Measurements from ENCODE around the gene ADAMTS13.
"Not testable (repeated sequence)": the region's sequence is repeated elsewhere in the genome, so short reads cannot be mapped to it uniquely, and the experiment has no call there.

The ADAMTS13 gene

GRCh38 chr9:133421615-133422542, at the start of gene ADAMTS13:
ADAMTS13 (plus strand) TSS chr9:133422367; CDS start chr9:133422444, 77 bp downstream.
- no peak for DNase-seq

DNA sequence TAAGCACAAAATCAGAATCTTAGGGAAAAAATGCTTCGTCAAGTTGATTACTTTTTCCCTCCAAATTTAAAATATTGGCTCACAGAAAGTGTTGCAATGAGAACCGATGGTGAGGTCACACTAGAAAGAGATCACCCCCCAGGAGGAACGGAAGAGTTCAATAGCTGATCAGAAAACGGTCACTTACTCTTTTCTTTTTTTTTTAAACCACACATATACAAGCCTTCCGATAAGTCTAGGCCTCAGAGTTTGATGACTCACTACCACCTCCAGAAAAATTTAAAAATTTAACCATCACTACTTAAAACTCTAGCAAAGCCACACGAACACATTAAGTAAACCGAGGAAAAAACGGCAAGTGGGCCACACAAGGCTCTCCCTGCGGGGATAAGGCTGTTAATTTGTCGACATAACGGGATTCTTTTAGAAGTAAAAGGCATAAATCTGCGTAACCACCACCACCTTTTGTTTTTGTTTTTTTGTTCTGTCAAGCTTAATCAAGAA, 47.5 kb upstream of the ADAMTS13 start:
- no peak for DNase-seq

- peak; percentile 49 for DNase-seq
Measured at GRCh38 chr9:133375116-133375723, 46.9 kb upstream of the ADAMTS13 start.

DNA sequence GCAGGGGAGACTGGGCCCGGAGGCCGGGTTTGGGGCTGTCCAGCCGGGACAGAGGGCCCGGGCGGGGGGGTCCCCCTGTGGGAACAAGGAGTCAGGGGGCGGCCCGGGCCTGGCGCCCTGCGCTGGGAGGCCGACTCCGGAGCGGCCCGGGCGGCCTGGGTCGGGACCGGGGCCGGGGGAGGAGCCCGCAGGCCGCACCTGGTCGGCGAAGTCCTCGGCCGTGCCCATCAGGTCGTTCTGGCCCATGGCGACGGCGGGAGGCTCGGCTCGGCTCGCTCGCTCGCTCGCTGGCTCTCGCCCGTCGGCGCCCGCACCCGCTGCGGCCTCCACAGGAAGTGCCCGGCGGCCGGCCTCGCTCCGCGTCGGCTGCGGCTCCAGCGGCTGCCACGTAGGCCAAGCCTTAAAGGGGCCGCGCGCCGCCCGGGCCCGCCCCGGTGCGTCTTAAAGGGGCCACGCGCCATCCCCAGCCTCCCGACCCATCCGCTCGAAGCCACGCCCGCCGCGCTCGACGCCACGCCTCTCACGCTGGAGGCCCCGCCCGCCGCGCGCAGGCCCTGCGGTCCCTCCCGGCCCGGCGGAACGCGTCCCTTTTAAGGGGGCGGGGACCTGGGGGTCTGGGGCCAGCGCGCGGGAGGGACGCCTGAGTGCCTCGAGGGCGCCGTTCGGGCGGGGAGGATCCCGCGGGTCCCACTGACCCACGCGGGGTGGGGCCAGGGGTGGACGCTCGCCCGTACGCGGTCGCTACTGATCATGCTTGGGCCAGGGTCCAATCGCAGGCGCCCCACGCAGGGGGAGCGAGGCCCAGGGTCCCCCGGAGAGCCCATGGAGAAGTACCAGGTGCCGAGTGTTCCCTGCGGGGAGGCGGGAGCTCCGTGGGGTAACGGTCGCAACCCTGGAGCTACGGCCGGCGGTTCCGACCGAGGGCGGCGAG, 46.2 kb upstream of the ADAMTS13 start, which contains the start of the genes STKLD1 and SURF4:
TSS of gene STKLD1 (plus strand) at position 643 of the 931 bp plus-strand sequence. CDS start at position 751, 108 bp downstream.
TSS of gene SURF4 (minus strand) at position 337 of the 931 bp plus-strand sequence. CDS start at position 246, 91 bp downstream.
- DNase-seq: peak; percentile 97

GRCh38 chr9:133377280-133377679, 44.9 kb upstream of the ADAMTS13 start:
- DNase-seq: not testable (repeated sequence)

DNA sequence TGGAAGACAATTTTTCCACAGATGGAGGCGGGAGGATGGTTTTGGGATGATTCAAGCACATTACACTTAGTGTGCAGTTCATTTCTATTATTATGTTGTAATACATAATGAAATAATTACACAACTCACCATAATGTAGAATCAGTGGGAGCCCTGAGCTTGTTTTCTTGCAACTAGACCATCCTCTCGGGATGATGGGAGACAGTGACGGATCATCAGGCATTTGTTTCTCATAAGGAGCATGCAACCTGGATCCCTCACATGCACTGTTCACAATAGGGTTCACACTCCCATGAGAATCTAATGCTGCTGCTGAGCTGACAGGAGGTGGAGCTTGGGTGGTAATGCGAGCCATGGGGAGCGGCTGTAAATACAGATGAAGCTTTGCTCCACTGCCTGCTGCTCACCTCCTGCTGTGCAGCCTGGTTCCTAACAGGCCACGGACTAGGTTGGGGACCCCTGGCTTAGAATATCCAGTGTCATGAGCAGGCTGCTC, 44.4 kb upstream of the ADAMTS13 start:
- DNase-seq: no peak

DNA sequence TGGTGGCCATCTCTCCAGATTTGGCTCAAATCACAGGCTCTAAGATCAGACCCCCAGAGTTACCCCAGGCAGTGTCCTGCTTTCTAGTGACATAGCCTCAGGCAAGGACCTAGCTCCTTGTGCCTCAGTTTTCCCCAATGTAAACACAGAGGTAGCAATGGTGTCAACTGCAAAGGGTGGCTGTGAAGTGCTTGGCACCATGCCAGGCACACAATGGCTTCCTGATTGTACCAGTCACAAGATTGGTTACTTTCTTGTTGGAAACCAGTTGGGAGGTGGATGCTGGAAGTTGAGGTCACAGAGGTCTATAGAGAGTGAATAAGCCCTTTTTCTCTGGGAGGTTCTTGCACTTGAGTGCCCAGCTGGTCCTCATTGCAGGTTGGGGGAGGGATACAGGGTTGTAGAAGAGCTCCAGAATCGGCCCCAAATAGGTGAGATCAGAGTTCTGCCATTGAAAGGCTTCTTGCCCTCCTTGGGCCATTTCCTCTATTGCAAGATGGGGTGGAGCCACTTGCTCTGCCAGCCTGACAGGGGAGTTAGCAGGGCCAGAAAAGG, 43.7 kb upstream of the ADAMTS13 start:
- DNase-seq: no peak

GRCh38 chr9:133379153-133380086, 42.7 kb upstream of the ADAMTS13 start:
- DNase-seq: no peak

- DNase-seq: no peak
Measured at GRCh38 chr9:133380734-133381133, 41.4 kb upstream of the ADAMTS13 start.

DNA sequence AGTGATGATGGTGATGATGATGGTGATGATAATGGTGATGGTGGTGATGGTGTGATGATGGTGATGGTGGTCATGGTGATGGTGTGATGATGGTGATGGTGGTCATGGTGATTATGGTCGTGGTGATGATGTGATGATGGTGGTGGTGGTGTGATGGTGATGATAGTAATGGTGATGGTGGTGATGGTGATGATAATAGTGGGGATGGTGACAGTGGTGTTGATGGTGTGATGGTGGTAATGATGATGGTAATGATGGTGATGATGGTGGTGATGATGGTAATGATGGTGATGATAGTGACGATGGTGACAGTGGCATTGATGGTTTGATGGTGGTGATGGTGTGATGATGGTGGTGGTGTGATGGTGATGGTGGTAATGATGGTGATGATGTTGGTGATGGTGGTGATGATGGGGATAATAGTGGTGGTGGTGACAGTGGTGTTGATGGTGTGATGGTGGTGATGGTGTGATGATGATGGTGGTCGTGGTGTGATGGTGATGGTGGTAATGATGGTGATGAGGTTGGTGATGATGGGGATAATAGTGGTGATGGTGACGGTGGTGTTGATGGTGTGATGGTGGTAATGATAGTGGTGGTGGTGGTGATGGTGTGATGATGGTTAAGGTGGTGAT, 39.5 kb upstream of the ADAMTS13 start:
- DNase-seq: no peak

DNA sequence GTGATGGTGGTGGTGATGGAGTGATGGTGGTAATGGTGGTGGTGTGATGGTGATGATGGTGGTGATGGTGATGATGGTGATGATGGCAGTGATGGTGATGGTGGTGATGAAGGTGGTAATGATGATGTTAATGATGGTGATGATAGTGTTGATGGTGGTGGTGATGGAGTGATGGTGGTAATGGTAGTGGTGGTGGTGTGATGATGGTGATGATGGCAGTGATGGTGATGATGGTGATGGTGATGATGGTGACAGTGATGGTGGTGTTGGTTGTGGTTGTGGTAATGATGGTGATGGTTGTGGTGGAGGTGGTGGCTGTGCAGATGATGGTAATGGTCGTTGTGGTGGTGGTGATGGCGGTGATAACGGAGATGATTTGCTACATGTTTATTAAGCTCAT, 38.7 kb upstream of the ADAMTS13 start:
- DNase-seq: no peak

DNA sequence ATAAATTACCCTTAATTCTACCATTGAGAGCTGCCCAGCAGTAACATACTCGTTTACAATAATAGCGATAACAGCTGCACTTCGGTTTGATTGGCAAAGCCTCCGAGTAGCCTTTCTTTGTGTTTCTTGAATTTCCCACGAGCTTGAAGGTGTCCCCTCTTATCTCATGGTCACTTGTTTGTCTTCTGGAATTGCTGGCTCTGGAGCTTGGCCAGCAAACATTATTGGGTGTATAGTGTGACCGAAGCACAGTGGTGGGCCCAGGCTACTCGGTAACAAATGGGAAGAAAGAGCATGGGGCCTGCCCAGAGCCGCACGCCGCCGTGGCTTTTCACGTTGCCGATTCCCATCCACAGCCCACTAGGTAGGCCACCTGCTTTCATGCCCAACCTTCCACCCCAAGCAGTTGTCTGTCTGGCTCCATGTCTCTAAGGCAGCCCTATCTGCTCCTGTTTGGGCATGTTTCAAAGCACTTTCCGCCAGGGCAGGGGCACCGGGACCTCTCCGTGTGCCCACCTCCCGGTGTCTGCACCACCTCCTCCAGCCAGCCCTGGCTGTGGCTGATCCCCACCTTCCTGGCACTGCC, 37.3 kb upstream of the ADAMTS13 start:
- DNase-seq: no peak

GRCh38 chr9:133385452-133385851, 36.7 kb upstream of the ADAMTS13 start:
- DNase-seq: no peak

GRCh38 chr9:133386338-133386737, 35.8 kb upstream of the ADAMTS13 start:
- no peak for DNase-seq

DNA sequence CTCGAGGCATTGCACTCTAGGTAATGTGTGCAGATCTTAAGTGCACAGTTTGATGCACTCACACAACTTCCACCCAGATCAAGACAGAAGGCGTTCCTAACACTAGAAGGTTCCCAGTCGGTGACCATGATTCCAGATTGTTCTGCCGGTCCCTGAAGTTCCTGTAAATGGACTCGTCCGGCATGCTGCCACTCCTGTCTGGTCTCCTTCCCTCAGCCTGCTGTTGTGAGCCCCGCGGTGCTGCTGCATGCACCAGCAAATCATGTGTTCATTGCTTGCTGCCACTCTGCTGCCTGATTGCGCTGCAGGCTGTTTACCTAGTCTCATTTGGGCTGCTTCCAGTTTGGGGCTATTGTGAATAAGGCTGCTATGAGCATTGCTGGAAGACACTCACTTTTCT, 34.5 kb upstream of the ADAMTS13 start:
- no peak for DNase-seq

GRCh38 chr9:133389025-133389557, 33.1 kb upstream of the ADAMTS13 start:
- no peak for DNase-seq

DNA sequence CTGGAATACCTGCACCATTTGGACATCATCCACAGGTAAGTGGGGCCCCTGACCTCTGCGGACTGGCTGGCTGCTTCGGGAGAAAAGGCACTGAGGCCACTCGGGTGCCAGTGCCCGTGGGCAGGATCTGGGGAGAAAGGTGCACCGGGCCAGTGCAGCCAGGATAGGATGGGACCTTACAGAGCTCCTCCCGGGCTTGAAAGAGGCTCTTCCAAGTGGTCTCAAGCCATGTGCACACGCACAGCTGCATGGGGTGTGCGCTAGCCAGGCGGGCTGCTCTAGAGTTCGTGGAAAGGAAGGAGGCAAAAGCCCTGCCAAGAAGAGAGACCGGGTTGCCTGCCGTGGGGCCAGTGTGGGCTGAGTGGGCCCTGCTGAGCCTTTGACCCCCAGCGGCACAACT, 32.6 kb upstream of the ADAMTS13 start:
- no peak for DNase-seq

- no peak for DNase-seq
Measured at GRCh38 chr9:133390713-133391112, 31.5 kb upstream of the ADAMTS13 start.

DNA sequence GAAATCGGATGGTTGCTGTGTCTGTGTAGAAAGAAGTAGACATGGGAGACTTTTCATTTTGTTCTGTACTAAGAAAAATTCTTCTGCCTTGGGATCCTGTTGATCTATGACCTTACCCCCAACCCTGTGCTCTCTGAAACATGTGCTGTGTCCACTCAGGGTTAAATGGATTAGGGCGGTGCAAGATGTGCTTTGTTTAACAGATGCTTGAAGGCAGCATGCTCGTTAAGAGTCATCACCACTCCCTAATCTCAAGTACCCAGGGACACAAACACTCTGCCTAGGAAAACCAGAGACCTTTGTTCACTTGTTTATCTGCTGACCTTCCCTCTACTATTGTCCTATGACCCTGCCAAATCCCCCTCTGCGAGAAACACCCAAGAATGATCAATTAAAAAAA, 30.7 kb upstream of the ADAMTS13 start:
- DNase-seq: not testable (repeated sequence)

DNA sequence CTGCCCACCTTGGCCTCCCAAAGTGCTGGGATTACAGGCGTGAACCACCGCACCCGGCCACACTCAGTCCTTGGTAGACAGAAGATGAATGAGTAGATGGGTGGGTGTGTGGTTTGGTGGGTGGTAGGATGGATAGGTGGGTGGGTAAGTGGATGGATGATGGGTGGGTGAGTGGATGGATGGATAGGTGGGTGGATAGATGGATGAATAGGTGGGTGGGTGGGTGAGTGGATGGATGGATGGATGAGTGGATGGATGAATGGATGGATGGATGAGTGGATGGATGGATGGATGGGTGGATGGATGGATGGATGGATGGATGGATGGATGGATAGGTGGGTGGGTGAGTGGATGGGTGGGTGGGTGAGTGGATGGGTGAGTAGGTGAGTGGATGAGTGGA, 29.9 kb upstream of the ADAMTS13 start:
- DNase-seq: not testable (repeated sequence)

Measured in retina (tissue), 1 donor.